K562 (cell line): ENCODE measurements around the gene HLA-F. TPM values are rescaled to one million over a fixed set of nuclear protein-coding genes. Genes with fewer than 3 reads are reported as not detected.

Experiments used
- CBX3 ChIP-seq, 2 experiments: IDR thresholded peaks; 1 replicate in 1 of 2; 2 replicates in 1 of 2; pipeline ENCODE4 v1.6.1; 2012; ENCODE audit warnings: inconsistent platforms in 2 of 2, low read length in 2 of 2, borderline replicate concordance in 1 of 2, control low read depth in 1 of 2
- PML ChIP-seq: IDR thresholded peaks from 2 replicates; pipeline ENCODE4 v1.6.1; 2012; ENCODE audit warnings: low read length, inconsistent platforms
- POLR2G ChIP-seq: fragments of 200-400 bp; formaldehyde crosslinking; IDR thresholded peaks from 2 replicates; pipeline ENCODE4 v1.6.1; 2017; ENCODE audit warnings: low read depth, mild to moderate bottlenecking, antibody characterized with exemption, low read length, moderate library complexity
- SOX6 ChIP-seq: fragments of 450-650 bp; IDR thresholded peaks from 2 replicates; pipeline ENCODE4 v1.6.1; 2014; ENCODE audit warnings: mild to moderate bottlenecking
- polyA plus RNA-seq, 8 experiments: library from polyadenylated mRNA; depleted of rRNA in 4 of 8; stranded (reverse) in 5 of 8; unstranded in 3 of 8; fragments of >200 nt; fragmentation: Nextera tagmentation in 2 of 8; fragmentation: Illumina TruSeq in 1 of 8; extraction: Ambion mirVana in 2 of 8; extraction: Trizol in 1 of 8; gene quantifications; 2 replicates each; pipeline versions ENCODE4 v1.2.1 to v1.2.3, GENCODE V29; 2011 to 2014; ENCODE audit warnings: inconsistent platforms in 1 of 8, missing spikeins in 1 of 8
- total RNA-seq, 7 experiments: library from RNA; depleted of rRNA in 6 of 7; stranded (reverse); fragments of >200 nt in 6 of 7; fragmentation: Illumina TruSeq in 2 of 7; extraction: Trizol in 2 of 7; gene quantifications; 2 replicates each; pipeline versions ENCODE4 v1.2.1 to v1.2.3, GENCODE V29; 2011 to 2021; ENCODE audit warnings: low replicate concordance in 1 of 7
- TF ChIP-seq, protein P1 (sequence below), 2 experiments: fragments of 450-650 bp; formaldehyde crosslinking in 1 of 2; IDR thresholded peaks; 2 replicates each; pipeline versions ENCODE4 v1.4.0 to v1.6.1; 2014 to 2020; ENCODE audit warnings: mild to moderate bottlenecking in 2 of 2, borderline replicate concordance in 1 of 2, low read depth in 1 of 2
- TF ChIP-seq, protein P2 (sequence below): fragments of 450-650 bp; formaldehyde crosslinking; IDR thresholded peaks from 2 replicates; pipeline ENCODE4 v1.4.0; 2020; ENCODE audit warnings: mild to moderate bottlenecking, moderate library complexity

The HLA-F gene
- total and polyA plus RNA-seq, 9 of the 15 experiments (the other 6 are each of a cell fraction or from before 2014, with no cell fraction given): 0.40 to 0.76 (median 0.46) TPM; not detected in 6

DNA sequence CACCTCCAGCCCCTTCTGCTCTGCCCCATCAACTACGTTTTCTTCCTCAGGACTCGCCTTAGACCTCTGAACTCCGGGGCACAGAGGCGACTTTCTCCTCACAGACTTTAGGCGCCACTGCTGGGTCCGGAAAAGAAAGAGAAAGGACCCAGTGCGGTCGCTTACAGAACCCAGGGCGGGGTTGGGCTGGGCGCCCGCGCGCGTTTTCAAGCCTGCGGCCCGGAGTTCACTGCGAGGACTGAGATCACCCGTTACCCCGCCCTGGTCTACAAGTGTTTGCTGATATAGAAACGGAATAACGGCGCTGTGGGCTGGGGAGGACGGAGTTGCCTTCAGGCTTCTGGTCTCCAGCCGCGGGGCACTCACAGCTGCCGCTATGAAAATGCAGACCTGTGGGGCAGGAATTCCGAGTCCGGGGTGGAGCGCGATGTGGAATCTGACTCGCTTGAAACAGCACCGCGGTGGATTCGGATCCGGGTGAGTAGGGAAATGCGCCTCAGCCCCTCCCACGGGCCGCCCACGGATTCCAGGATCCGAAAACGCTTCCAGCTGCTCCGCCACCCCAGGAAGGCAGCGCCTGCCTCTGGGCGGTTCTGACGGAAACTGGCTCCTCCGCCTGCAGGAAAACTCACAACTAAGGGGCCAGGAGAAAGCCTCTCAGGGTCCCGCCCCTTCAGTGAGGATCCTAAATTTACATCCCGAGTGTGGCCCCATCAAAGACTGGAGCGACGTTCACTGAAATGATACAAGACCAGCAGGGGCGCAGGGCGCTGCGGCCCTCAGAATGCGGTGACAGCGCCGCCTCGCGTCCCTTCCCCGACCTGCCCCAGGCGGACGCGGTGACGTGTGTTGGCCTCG, 29.4 kb downstream of the HLA-F start (continued):
- TF ChIP-seq, protein P1, sequence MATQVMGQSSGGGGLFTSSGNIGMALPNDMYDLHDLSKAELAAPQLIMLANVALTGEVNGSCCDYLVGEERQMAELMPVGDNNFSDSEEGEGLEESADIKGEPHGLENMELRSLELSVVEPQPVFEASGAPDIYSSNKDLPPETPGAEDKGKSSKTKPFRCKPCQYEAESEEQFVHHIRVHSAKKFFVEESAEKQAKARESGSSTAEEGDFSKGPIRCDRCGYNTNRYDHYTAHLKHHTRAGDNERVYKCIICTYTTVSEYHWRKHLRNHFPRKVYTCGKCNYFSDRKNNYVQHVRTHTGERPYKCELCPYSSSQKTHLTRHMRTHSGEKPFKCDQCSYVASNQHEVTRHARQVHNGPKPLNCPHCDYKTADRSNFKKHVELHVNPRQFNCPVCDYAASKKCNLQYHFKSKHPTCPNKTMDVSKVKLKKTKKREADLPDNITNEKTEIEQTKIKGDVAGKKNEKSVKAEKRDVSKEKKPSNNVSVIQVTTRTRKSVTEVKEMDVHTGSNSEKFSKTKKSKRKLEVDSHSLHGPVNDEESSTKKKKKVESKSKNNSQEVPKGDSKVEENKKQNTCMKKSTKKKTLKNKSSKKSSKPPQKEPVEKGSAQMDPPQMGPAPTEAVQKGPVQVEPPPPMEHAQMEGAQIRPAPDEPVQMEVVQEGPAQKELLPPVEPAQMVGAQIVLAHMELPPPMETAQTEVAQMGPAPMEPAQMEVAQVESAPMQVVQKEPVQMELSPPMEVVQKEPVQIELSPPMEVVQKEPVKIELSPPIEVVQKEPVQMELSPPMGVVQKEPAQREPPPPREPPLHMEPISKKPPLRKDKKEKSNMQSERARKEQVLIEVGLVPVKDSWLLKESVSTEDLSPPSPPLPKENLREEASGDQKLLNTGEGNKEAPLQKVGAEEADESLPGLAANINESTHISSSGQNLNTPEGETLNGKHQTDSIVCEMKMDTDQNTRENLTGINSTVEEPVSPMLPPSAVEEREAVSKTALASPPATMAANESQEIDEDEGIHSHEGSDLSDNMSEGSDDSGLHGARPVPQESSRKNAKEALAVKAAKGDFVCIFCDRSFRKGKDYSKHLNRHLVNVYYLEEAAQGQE (IDR thresholded peaks at IDR 0.05; ENCODE audit: borderline replicate concordance): peak; percentile 77
- TF ChIP-seq, protein P1 (CRISPR knock-in tag; IDR thresholded peaks at IDR 0.05; ENCODE audit: low read depth): no peak
- peak; percentile 86 for TF ChIP-seq POLR2G
- TF ChIP-seq, protein P2, sequence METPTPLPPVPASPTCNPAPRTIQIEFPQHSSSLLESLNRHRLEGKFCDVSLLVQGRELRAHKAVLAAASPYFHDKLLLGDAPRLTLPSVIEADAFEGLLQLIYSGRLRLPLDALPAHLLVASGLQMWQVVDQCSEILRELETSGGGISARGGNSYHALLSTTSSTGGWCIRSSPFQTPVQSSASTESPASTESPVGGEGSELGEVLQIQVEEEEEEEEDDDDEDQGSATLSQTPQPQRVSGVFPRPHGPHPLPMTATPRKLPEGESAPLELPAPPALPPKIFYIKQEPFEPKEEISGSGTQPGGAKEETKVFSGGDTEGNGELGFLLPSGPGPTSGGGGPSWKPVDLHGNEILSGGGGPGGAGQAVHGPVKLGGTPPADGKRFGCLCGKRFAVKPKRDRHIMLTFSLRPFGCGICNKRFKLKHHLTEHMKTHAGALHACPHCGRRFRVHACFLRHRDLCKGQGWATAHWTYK (CRISPR knock-in tag): no peak
- TF ChIP-seq SOX6: peak; percentile 56; the same call in 1 of the 2 replicates
- peak in 1 of 2 experiments; percentile 74; a peak in 2 of 3 replicates for TF ChIP-seq CBX3 (IDR thresholded peaks at IDR 0.05; ENCODE audit: borderline replicate concordance in 1 of 2, low read length in 2 of 2)
- TF ChIP-seq PML: 0 out of 2 replicates have a peak, but pooled peaks have one; percentile 30
